OCI-LY1 (cell line): Measurements from ENCODE around the gene SMYD3.

Experiments
- H2AFZ ChIP-seq: fragments of 200-600 bp; sonication (generic), shearing (Covaris generic); 2 replicates; pipeline ENCODE4 v1.6.0; 2014; ENCODE audit warnings: antibody characterized with exemption, mild to moderate bottlenecking, low read length
- H3F3A ChIP-seq: fragments of 200-600 bp; sonication (generic), shearing (Covaris generic); 2 replicates; pipeline ENCODE4 v1.6.0; 2014; ENCODE audit warnings: mild to moderate bottlenecking, antibody characterized with exemption, low read length, moderate library complexity; ENCODE audit not compliant: insufficient read depth
- H3K27ac ChIP-seq: fragments of 200-600 bp; sonication (generic); 2 replicates; pipeline ENCODE4 v1.5.1; 2014; ENCODE audit warnings: low read length, mixed run types, mild to moderate bottlenecking, low read depth; ENCODE audit not compliant: poor library complexity, severe bottlenecking
- H3K27me3 ChIP-seq: fragments of 200-600 bp; sonication (generic); 2 replicates; pipeline ENCODE4 v1.6.0; 2014; ENCODE audit warnings: antibody characterized with exemption, mild to moderate bottlenecking, low read length, moderate library complexity; ENCODE audit not compliant: insufficient read depth
- H3K36me3 ChIP-seq: fragments of 200-600 bp; sonication (generic); 2 replicates; pipeline ENCODE4 v1.6.1; 2014; ENCODE audit warnings: mild to moderate bottlenecking, antibody characterized with exemption, low read length, moderate library complexity, mixed read lengths; ENCODE audit not compliant: insufficient read depth
- H3K4me1 ChIP-seq: fragments of 200-600 bp; sonication (generic); 2 replicates; pipeline ENCODE4 v1.5.1; 2014; ENCODE audit warnings: mild to moderate bottlenecking, low read length, moderate library complexity; ENCODE audit not compliant: insufficient read depth, severe bottlenecking
- H3K4me2 ChIP-seq: fragments of 200-600 bp; sonication (generic), shearing (Covaris generic); 2 replicates; pipeline ENCODE4 v1.6.1; 2014; ENCODE audit warnings: low read length
- H3K4me3 ChIP-seq: fragments of 200-600 bp; sonication (generic); 2 replicates; pipeline ENCODE4 v1.5.1; 2014; ENCODE audit warnings: low read length, low read depth, mild to moderate bottlenecking, mixed read lengths; ENCODE audit not compliant: poor library complexity, severe bottlenecking
- H3K79me2 ChIP-seq: fragments of 200-600 bp; shearing (Covaris generic); 2 replicates; pipeline ENCODE4 v1.6.1; 2016; ENCODE audit warnings: mixed run types, low read length, mixed read lengths; ENCODE audit not compliant: insufficient read depth
- H3K9ac ChIP-seq: fragments of 200-600 bp; sonication (generic), shearing (Covaris generic); 2 replicates; pipeline ENCODE4 v1.6.1; 2014; ENCODE audit warnings: mild to moderate bottlenecking, low read length, mixed read lengths
- H3K9me2 ChIP-seq: fragments of 200-600 bp; sonication (generic), shearing (Covaris generic); 2 replicates; pipeline ENCODE4 v1.6.1; 2014; ENCODE audit warnings: low read depth, mild to moderate bottlenecking, low read length, mixed read lengths
- H3K9me3 ChIP-seq: fragments of 200-600 bp; shearing (Covaris generic); 2 replicates; pipeline ENCODE4 v1.6.1; 2014; ENCODE audit warnings: low read length, mixed read lengths
- H4K20me1 ChIP-seq: fragments of 200-600 bp; sonication (generic), shearing (Covaris generic); 2 replicates; pipeline ENCODE4 v1.6.0; 2016; ENCODE audit warnings: mild to moderate bottlenecking, low read length; ENCODE audit not compliant: insufficient read depth
- EZH2 ChIP-seq: fragments of 200-600 bp; sonication (generic), shearing (Covaris generic); IDR thresholded peaks from 2 replicates; pipeline ENCODE4 v1.8.0; 2017; ENCODE audit warnings: borderline replicate concordance, mixed run types, mild to moderate bottlenecking, antibody characterized with exemption, low read length, moderate library complexity, mixed read lengths
- TF ChIP-seq, protein P1 (sequence below): fragments of 200-600 bp; sonication (generic), shearing (Covaris generic); IDR thresholded peaks from 2 replicates; pipeline ENCODE4 v1.5.1; 2017; ENCODE audit warnings: mild to moderate bottlenecking, antibody characterized with exemption, low read length, moderate library complexity, mixed read lengths

Gene SMYD3

DNA sequence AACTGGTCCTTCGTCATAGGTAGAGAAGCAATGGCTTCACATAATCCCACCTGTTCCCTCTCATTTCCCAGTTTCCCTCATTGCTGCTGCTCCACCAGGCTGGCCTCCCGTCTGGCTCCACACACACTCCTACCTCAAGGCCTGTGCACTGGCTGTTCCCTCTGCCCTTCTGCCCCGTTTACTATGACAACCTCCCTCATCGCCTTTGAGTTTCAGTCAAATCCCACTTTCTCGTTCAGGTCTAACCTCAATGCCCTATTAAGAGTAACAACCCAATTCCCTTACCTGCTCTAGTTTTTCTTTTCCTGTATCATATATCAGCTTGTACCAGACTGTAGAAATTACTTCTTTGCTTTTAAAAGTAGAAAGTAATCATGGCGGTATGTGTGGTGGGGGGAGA is 589.7 kb downstream of the SMYD3 start:
- Histone ChIP-seq H3K27me3 (no peaks in the 10 kb centered on the region), H2AFZ (no peak overlapping the region), H3K4me1 (no peaks in the 10 kb centered on the region), H3K36me3 (peaks cover 9% of the 10 kb centered on the region), H3K9me2 (no peaks in the 10 kb centered on the region), H3K9me3 (no peaks in the 10 kb centered on the region), H3F3A (no peaks in the 10 kb centered on the region), H3K9ac (no peak overlapping the region), H3K79me2 (no peaks in the 10 kb centered on the region), H3K4me3 (no peak overlapping the region), H4K20me1 (no peaks in the 10 kb centered on the region), H3K4me2 (no peak overlapping the region), H3K27ac (no peak overlapping the region)
- TF ChIP-seq, protein P1, sequence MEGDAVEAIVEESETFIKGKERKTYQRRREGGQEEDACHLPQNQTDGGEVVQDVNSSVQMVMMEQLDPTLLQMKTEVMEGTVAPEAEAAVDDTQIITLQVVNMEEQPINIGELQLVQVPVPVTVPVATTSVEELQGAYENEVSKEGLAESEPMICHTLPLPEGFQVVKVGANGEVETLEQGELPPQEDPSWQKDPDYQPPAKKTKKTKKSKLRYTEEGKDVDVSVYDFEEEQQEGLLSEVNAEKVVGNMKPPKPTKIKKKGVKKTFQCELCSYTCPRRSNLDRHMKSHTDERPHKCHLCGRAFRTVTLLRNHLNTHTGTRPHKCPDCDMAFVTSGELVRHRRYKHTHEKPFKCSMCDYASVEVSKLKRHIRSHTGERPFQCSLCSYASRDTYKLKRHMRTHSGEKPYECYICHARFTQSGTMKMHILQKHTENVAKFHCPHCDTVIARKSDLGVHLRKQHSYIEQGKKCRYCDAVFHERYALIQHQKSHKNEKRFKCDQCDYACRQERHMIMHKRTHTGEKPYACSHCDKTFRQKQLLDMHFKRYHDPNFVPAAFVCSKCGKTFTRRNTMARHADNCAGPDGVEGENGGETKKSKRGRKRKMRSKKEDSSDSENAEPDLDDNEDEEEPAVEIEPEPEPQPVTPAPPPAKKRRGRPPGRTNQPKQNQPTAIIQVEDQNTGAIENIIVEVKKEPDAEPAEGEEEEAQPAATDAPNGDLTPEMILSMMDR, result no peak
- no peak for TF ChIP-seq EZH2

DNA sequence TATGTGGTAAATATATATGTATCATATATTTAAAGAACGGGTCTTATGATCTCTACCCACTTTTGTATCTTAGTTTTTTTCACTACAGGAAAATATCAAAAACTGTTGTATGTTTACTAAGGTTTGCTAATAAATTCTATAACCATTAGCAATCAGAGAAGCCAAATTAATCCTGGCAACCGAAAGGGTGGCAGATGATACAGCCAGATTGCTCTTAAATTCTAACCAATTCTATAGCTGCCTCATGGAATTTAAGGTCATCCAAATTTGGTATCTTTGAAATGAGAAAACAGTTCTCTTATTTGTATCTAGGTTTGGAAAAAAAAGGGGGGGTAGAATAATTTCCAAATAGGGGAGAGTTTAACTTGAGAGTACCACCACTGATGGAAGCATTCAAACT is 591.2 kb downstream of the SMYD3 start:
- no peaks in the 10 kb centered on the region for H3K4me1 ChIP-seq

DNA sequence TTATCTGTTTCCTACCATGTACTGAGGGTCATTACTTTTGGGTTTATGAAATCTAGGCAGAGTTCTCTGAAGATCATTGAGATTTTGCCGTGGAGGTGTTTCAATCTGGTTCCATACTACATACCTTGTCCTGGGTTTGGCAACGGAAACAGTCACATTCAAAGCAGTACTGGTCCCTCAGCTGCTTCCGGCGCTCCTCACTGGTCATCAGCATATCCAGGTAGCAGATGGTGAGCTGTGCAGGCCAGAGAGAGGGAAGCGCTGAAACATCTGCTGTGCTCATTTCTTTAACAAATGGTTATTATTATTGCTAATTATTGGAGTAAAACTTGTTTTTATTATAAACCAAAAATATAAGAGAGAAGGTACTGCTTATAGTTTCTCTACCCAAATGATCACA is 591.7 kb downstream of the SMYD3 start:
- Histone ChIP-seq H3K27me3 (no peaks in the 10 kb centered on the region), H2AFZ (no peak overlapping the region), H3K9me3 (no peaks in the 10 kb centered on the region), H3K27ac (no peak overlapping the region), H3K4me1 (no peaks in the 10 kb centered on the region), H3K4me2 (no peak overlapping the region), H4K20me1 (no peaks in the 10 kb centered on the region), H3K9me2 (no peaks in the 10 kb centered on the region), H3F3A (no peaks in the 10 kb centered on the region), H3K79me2 (no peaks in the 10 kb centered on the region), H3K36me3 (peaks cover 9% of the 10 kb centered on the region), H3K4me3 (no peak overlapping the region), H3K9ac (no peak overlapping the region)
- TF ChIP-seq, protein P1, result no peak
- TF ChIP-seq EZH2, result no peak

More for the DNA sequence above, 591.2 kb downstream of the SMYD3 start:
- Histone ChIP-seq H3K4me3 (no peak overlapping the region), H2AFZ (no peak overlapping the region), H3K27ac (no peak overlapping the region), H3K27me3 (no peaks in the 10 kb centered on the region), H4K20me1 (no peaks in the 10 kb centered on the region), H3K36me3 (peaks cover 9% of the 10 kb centered on the region), H3F3A (no peaks in the 10 kb centered on the region), H3K79me2 (no peaks in the 10 kb centered on the region), H3K4me2 (no peak overlapping the region), H3K9me3 (no peaks in the 10 kb centered on the region), H3K9me2 (no peaks in the 10 kb centered on the region), H3K9ac (no peak overlapping the region)
- no peak for TF ChIP-seq EZH2
- TF ChIP-seq, protein P1, result no peak
